NCI-H146 treated with DMSO at 0.1 percent for 48 hours (cell line): Measurements from ENCODE around the gene JDP2.

ENCODE experiments used
- DNase-seq: peaks from one replicate; lab custom pipeline; 2025; ENCODE audit not compliant: unreplicated experiment; lab: John Stamatoyannopoulos, UW

JDP2 gene

GRCh38 chr14:75479770-75480600, 52.2 kb downstream of the JDP2 start:
- no peak for DNase-seq

GRCh38 chr14:75482366-75482765, 54.5 kb downstream of the JDP2 start:
- DNase-seq = no peak

DNA sequence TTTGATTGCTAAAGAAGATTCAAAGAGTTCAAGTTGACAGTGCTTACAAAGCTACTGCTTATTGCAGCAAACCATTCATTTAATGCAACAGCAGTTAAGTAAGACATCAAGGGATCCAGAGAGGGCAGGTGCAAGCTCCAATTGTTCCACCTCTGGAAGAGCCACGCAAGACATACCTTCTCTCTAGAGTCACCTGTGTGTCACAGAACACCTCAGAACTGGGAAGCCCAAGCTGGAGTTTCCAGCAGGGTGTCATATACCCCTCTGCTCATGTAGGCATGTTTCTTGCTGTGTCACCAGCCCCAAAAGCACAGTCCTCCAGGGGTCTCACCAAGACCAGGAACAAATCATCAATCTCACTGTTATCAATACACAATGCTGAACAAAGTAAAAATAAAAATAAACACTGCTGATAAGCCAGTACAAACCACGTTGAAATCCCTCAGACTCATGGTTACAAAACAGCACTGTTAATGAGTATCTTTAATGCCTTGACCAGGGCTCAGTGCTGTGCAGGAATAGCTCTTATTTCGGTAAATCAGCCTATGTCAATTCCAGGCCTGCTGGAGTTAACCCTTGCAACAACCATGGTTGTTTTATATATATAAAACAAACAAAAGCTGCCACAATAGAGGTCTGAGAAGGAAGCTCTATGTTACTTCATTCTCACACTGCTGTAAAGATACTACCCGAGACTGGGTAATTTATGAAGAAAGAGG, 57.0 kb downstream of the JDP2 start:
- DNase-seq = no peak

DNA sequence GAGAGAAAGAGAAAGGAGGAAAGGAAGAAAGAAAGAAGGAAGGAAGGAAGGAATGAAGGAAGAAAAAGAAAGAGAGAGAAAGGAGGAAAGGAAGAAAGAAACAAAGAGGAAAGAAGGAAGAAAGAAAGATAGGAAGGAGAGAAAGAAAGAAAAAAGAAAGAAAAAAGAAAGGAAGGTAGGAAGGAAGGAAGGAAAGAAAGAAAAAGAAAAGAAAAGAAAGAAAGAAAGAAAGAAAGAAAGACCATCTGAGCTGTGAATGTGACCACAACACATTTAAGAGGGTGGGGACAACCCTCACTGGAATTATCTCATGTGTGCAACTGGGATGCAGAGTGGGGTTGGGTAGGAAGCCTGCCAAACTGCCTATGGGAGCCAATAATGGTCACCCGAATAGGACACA, 58.5 kb downstream of the JDP2 start:
- no peak for DNase-seq

DNA sequence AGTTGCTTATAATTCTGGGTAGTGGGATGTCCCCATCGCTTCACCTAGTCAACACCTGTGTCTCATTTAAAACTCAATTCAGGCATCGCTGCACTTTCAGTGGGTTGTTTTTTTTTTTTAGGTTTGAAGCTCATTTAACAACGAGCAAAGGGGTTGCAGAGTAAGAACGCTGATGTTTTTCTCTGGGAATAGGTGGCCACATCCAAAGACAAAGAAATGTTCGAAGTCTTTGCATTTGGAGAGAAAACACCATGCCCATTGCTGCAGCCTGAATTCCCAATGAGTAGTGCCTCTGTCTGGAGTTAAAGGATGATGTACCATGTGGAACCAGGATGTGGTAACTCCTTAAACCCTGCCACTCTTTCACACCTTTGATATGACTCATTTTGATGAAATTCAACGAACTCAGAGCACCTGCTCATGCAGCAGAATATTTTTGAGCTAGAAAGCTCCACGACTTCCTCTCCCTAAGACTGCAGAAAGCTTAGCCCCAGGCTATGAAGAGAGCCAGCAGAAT, 59.4 kb downstream of the JDP2 start:
- DNase-seq = no peak

GRCh38 chr14:75489480-75489837, 61.6 kb downstream of the JDP2 start:
- no peak for DNase-seq

GRCh38 chr14:75491376-75491978, 63.7 kb downstream of the JDP2 start:
- no peak for DNase-seq

- DNase-seq = no peak
Measured at GRCh38 chr14:75492832-75493591, 65.2 kb downstream of the JDP2 start.

DNA sequence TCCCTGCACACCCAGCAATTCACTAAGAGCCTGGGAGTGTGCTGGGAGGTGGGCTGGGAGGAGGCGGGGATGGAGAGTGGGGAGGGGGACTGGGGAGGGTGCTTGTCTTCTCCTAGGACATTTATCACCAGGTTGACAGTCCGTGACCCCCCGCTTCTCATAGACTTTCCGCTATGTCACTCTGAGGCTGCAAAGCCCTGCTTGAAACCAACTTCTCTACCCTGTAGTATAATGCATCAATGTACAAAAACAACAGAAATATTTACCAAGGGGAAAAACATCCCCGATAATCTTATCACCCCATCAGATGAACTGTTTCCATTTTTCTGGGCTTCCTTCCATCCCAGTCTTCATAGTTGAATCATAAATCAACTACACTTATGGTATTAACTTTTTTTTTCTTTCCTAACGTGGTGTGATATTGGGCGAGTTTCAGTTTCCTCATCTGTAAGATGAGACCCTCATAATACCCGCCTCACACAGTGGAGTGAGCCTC, 65.8 kb downstream of the JDP2 start:
- no peak for DNase-seq

DNA sequence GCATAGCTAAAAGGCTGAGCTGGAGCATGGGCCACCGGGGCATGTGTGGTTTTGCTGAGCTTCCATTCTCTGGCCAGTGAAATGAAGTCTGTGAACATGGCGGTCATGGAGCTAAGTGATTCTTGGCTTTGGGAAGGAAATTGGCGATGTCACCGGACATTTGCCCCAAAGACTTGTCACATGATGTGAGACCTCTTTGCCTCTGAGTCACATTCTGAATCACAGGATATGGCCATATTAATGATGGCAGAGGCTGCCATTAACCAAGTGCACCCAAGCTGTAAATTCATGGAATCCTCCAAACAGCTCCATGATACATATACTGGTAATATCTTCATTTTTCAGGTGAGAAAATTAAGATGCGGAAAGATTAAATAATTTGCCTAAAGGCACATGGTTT, 67.1 kb downstream of the JDP2 start:
- DNase-seq = no peak

- no peak for DNase-seq
Measured at GRCh38 chr14:75495399-75495798, 67.6 kb downstream of the JDP2 start.

DNA sequence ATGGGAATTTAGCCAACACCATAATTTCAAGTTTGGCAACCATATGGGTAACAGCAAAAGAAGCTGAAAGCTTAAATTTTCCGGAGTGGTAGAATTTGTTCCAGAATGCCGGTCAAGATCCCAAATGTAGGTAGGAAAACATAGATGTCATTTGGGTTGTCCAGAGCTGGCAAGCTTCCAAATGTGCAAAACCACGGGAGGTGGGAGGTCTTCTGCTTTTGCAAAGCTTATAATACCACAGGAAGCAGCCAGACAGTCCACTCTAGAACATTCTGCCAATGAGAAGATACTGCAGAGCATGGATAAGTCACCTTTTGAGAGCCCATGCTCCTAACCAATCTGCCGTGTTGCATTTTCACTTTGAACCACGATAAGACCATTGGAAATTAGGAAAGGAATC, 68.1 kb downstream of the JDP2 start:
- DNase-seq = no peak

DNA sequence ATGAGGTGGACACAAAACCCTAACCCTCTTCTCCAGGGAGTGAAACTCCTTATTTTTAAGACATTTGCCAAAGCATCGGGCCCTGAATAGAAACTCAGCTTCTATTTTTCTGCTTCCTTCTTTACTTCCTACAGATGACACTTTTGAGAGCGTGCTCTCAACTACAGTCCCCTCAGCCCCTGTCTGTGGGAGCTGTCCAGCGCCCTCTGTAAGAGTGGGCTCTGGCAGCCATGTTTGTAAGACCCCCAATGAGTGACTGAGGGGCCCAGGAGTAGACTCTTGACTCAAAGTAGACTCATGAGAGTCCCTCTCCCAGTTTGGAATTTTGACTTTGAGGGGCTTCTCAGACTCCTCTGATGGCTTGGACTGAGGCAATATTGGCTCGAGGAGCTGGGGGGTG, 68.9 kb downstream of the JDP2 start:
- DNase-seq = no peak

- no peak for DNase-seq
Measured at GRCh38 chr14:75497191-75497590, 69.4 kb downstream of the JDP2 start.

- no peak for DNase-seq
Measured at GRCh38 chr14:75497701-75498100, 69.9 kb downstream of the JDP2 start.

DNA sequence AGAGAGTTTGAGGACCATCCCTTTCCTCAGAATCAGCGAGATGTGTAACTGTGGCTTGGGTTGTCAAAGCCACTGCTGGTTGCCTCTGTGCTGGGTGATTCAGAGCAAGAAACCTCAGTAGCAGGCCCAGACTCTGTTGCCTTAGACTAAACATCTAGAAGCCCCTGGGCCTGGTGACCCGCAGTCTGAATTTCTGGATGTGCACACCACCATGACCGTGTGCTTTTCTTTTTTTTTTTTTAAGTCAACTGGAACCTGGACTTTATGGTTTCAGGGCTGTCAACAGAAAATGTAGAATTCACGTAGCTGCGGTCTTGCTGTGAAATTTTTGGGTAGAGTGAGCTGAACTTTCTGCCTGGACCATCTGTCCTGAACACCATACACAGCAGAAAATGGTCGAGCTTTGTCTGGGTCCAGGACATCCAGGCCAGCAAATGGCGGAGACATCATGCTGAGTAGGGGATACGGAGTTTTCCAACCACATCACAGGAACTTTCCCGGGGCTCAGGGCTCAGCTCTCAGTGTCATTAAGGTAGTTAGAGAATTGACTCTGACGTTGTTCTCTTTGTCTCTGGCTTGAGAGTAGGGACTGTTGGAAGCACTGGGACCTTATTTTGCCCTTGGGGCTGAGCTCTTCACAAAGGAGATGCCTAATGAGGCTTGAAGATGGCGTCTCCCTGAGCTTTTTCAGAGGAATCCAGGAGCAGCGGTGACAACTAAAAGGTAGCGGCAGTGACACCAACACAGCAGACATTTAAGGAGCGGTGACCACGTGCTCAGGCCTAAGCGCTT, 71.5 kb downstream of the JDP2 start:
- DNase-seq = no peak

DNA sequence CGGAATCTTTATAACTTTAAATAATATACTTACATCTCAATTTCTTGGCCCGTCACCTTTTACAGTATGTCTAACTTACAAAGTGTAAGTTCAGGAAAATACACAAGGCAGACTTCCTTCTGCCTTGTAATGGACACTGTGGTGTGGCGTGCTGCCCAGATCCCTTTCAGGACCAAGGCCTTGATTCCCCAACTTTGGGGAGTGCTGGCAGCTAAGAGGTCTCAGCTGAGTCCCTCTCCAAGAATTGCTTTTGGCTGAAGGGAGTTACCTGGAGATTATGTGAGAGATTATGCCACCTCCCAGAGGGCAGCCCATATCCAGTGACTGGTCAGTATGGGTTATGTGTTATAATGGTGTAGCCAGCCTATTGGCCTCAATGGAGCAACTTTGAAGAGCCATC, 73.3 kb downstream of the JDP2 start:
- no peak for DNase-seq

GRCh38 chr14:75504411-75504810, 76.6 kb downstream of the JDP2 start:
- DNase-seq = no peak

GRCh38 chr14:75506930-75507329, 79.1 kb downstream of the JDP2 start:
- DNase-seq = no peak

- no peak for DNase-seq
Measured at GRCh38 chr14:75510547-75510946, 82.7 kb downstream of the JDP2 start.
